ENCODE results near the gene SUMF1.

SUMF1 gene

DNA sequence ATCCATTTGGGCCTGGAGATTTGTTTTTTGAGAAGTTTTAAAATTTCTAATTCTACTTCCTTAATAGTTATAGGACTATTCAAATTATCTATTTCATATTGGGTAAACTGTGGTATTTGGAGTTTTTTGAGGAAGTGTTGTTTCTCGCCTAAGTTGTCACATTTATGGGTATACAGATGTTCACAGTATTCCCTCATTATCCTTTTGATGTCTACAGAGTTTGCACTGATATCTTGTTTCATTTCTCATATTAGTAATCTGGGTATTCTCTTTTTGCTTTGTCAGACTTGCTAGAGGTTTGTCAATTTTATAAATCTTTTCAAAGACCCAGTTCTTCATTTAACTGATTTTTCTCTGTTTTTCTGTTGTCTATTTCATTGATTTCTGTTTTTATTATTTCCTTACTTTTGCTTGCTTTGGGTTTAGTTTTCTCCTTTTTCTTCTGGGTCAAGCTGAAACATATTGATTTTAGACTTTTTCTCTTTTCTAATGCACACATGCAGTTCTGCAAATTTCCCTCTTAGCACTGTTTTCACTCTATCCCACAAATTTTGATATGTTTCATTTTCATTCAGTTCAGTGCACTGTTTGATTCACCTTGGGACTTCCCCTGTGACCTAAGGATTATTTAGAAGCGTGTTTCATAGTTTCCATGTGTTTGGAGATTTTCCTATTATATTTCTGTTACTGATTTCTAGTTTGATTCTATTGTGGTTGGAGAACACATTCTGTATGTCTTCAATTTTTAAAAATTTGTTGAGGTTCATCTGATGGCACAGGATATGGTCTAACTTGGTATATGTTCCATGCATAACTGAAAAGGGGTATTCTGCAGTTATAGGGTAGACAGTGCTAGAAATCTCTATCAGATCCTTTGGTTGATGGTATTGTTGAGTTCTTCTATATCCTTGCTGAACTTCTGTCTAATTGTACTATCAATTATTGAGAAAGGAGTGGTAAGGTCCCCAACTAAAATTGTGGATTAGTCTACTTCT lies 79.6 kb downstream of the SUMF1 start:
- no peak for DNase-seq (ENCODE audit: low spot score)

DNA sequence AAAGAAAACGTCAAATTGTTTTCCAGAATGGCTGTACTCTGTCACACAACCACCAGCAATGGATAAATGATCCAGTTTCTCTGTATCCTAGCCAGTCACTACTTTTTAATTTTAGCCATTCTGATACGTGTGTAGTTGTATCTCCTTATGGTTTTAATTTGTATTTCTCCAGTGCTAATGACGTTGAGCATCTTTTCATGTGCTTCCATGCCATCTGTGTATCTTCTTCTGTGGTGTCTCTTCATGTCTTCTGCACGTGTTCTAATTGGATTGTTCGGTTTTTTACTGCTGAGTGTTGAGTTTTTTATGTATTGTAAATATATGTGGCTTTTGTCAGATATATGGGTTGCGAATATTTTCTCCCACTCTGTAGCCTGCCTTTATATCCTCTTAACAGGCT lies 81.9 kb downstream of the SUMF1 start:
- DNase-seq (ENCODE audit: low spot score) = no peak

DNA sequence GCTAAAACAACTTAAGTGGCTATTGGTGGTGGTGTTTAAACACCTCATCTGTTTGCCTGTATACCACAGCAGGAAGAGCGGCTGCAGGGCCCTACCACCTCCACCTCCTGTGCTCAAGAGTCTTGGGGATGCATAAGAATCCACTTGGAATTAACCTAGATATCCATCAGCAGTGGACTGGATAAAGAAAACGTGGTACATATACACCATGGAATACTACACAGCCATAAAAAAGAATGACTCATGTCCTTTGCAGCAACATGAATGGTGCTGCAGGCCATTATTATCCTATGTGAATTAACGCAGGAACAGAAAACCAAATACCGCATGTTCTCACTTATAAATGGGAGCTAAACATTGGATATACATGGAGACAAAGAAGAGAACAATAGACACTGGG lies 87.1 kb downstream of the SUMF1 start:
- DNase-seq (ENCODE audit: low spot score) = no peak

DNA sequence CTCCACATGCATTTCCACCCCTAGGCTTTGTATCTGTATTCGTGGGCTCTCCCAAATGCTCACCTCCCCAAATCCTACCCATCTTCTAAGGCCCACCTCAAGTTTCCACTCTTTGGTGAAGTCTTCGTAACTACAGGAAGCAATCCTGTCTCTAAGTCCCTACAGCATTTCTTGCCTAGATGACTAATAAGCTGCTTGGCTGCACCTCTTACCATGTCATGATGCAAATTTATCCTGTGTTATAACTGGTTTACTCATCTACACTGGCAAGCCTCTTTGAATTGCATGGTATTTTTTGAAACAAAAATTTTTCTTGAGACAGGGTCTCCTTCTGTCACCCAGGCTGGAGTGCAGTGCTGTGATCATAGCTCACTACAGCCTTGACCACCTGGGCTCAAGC lies 90.6 kb downstream of the SUMF1 start:
- DNase-seq (ENCODE audit: low spot score) = no peak

DNA sequence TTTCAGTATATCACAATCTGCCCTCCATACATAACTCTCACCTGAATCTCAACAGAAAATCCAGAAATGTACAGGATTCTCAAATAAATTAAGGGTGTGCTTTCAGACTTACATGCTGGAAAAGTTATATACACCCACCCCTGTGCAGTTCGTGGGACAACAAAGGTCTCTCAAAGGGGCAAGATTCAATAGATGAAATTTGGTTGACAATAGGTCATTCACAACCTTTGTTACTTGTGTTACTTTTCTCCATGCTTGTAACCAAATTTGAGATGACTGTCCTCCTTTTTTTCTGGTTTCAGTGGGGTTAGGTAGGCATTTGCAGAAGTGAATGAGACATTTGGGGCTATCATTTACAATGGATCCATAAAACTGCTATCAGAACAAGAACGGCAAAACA lies 91.2 kb downstream of the SUMF1 start:
- no peak for DNase-seq (ENCODE audit: low spot score)

DNA sequence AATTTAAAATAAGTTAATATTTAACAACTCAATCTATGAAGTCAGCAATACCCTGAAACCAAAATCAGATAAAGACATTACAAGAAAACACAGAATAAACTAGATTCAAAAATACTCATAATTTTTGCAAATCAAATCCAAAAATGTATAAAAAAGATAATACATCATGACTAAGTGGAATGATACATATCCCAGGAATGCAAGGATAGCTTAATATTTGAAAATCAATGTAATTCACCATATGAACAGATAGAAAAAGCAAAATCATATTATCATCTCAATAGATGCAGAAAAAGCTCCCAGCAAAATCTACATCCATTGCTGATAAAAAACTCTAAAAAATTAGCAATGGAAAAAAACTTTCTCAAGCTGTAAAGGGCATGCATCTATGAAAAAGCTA lies 93.4 kb downstream of the SUMF1 start:
- DNase-seq (ENCODE audit: low spot score) = no peak

DNA sequence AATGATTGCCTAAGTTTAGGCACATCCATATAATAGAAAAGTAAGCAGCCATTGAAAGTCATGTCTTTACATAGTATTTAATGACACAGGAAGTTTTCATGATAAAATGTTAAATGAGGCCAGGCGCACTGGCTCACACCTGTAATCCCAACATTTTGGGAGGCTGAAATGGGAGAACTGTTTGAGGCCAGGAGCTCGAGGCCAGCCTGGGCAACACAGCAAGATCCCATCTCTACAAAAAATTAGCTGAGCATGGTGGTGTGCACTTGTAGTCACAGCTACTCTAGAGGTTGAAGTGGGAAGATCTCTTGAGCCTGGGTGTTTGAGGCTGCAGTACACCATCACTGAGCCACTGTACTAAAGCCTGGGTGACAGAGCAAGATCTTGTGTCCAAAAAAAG lies 104.5 kb downstream of the SUMF1 start:
- no peak for DNase-seq (ENCODE audit: low spot score)

DNA sequence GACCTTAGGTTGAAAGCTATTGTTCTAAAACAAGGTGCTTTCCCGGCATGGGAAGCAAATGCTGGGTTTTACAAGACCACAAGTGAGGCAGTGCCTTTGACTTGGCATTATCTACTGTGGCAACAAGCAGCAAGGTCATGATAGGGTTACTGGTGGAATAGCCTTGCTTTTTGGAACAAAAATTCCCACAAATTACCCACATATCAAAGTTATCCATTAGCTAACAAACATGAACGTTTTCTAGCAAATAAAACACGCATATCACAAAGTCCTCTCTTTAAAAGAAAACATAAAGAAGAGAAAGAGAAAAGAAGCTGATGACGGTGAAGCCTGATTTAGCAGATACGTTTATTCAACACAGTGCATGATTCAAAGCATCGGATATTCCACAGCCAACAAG lies 106.3 kb downstream of the SUMF1 start:
- DNase-seq (ENCODE audit: low spot score) = no peak

DNA sequence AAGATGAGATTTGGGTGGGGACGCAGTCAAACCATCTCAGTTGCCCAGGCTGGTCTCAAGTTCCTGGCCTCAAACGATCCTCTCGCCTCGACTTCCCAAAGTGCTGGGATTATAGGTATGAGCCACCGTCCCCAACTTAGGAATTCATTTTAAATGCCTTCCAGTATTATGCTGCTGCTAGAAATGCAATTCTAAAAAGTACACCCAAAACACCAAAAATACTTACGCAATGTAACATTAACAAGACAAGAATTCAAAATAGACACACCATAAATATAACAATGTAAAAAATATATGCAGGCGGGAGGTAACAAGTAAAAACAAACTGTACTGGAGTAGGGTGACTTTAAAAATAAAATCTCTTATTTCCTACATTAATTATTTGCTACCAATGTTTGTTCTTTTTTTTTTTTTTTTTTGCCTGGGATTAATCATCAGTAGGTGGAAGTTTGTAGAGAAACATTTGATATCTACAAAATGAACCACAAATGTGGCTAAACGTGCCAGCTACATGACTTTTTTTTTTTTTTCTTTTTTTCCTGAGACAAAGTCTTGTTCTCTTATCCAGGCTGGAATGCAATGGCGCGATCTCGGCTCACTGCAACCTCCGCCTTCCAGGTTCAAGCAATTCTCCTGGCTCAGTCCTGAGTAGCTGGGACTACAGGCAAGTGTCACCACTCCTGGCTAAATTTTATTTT lies 107.1 kb downstream of the SUMF1 start:
- DNase-seq (ENCODE audit: low spot score) = no peak

DNA sequence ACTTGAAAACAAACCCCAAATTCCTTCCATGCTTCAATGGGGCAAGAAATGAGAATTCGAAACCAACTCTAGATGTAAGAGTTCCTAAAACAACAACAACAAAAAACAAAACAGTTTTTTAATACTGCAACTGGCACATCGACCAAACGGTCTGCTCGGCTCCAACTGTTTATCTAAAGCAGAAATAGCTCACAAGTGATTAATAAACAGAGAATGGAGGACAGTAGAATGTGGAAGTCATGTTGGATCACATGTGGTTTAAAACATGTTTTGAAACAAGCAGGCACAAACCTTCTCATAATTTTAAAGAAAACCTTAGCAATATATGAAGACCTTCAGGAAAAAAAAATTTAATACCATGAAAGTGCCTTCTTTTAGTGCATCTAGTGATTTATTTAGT lies 108.8 kb downstream of the SUMF1 start:
- DNase-seq (ENCODE audit: low spot score) = no peak

DNA sequence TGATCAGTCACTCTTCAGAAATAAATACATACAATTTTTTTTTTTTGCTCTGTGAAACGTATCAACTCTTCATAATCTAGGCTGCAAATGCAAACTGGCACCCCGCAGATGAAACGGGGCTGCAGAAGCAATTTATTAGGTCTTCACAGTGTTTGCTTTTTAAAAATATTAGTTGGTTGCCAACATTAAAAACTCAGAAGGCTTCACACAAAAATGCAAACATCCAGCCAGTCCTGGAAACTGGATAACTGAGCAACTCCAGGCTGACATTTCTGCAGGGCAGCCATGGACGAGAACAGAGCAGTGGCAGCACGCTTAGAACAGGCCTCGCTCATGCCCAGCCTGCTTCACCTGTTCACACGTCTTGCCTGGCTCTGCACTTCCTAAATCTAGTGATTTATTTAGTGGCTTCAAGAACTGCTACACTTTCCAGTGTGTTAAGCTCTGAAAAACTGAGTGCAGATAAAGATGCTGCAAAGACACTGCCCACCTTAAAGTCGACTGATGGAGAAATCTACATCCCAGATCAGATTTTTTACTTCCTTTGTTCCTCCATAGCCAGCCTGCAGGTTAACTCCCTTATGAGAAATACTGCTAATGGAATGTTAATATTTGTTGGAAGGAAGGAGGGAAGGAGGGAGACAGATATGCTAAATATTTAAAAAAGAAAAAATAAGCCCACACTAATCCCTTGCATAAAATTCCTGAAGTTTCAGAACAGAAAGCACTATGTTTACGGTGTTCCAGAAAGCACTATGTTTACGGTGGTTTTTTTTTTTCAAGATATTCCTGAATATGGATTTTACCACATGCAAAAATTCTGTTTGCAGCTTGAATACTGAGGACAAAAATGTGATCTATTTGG lies 110.3 kb downstream of the SUMF1 start:
- no peak for DNase-seq (ENCODE audit: low spot score)

DNA sequence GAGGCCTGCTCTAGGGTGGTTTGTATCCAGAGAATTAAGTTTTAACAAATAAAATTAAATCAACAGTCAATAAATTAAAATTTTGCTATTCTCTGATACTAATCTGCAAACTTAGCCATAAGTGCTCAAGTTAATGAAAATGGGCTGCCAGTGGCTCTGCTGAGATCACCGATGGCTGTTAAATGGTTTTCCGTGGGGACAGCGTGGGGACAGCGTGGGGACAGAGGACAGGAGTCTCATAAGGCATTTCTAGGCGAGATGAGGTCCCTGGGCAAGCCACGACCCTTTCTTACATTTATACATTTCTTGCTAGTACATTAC lies 110.9 kb downstream of the SUMF1 start:
- no peak for DNase-seq (ENCODE audit: low spot score)

DNA sequence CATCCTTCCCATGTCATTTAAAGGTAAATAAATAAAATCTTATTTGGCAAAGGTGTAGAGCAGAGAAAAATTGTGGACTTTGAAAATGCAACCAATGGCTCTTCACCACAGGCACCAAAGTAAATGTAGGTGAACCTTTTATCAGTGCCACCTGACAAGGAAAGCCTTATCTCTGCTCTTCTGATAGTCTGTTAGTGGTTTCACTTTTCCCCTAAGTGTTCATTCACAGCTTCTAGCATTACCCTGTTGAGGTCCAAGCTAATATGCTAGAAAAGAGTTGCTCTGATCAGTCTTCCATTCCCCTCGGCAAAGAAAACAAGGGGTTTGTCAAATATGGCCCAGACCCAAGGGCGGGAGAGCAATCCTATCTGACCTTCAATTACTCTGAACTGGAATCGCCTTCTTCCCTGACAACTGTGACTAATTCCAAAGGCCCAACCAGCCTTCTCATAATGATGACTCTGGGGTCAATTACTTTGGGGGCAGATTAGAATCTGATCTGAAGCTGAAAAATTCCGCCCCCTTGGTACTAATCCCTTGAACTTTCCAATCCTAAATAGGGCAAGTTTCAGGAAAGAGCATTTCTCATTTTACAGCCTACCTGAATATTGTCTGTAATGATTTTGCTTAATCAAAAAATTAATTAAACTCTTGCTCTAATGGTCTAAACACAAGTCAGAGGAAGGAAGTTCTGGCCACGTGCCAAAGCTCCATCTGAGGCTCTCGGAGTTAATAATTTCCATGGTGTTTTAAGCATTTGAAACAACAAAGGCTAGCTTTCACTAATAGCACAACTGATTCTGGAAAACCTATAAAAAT lies 111.5 kb downstream of the SUMF1 start:
- peak; percentile 28 for DNase-seq (ENCODE audit: low spot score)

DNA sequence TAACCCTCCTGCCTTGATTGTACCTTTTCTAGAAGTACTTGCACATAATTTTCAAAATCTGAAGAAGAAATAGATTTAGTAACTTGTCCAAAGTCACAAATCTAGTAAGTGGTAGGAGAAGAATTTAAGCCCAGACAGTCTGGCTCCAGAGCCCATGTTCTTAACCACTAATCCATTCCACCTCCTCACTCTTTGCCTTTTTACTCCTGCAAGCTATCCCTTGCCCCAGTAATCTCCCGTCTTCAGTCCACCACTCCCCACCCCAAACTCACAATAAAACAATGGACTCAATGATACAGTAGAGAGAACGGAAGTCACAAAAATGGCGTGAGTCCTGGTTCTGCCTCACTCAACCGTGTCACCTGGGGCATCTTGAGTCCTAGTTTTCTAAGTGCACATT lies 115.2 kb downstream of the SUMF1 start:
- DNase-seq (ENCODE audit: low spot score) = no peak

DNA sequence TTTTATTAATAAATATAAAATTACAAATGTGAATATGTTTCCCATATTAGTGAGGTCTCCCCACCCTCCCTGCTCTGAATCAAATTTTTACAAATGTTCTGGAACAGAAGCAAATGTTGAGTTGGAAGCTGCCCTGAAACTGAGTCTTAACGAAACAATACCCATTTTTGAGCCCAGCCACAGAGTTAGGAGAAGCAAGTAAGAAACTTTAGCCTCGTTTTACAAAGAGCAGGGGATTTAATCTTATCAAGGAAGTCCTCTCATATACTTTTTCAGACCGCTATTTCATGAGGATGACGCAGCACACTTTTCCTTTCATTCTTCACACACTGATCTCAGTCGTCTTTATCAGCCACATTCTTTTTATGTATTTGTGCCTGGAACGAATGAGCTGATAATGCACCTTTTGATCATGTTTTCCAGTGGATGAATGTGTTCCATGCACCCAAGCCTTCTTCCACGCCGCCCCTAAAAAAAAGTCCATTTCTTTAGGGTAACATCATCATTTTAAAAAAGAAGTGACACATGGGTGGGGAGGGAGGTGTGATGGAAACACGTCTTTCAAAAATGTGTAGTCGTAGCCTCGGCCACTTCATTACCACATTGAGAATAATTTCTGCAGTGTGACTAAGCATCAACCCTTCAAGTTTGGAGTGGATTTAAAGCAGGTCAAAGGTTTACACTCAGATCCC lies 115.8 kb downstream of the SUMF1 start:
- DNase-seq (ENCODE audit: low spot score) = no peak

DNA sequence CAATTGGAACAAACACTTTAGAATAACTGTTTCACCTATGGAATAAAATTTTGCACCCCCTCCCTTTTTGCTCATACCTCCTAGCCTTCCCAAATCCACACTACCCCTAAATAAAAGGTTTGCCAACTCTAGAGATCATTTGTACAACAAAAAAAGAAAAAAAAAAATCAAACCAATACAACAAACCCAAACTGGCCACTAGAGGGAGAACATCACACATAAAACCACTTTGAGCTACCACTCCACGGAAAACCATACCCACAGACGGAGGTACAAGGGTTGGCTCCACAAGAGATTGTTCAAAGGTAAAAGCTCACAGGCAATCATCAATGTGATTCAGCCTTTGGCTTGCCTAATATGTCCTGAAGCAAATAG lies 116.3 kb downstream of the SUMF1 start:
- peak; percentile 67 for DNase-seq (ENCODE audit: low spot score)

DNA sequence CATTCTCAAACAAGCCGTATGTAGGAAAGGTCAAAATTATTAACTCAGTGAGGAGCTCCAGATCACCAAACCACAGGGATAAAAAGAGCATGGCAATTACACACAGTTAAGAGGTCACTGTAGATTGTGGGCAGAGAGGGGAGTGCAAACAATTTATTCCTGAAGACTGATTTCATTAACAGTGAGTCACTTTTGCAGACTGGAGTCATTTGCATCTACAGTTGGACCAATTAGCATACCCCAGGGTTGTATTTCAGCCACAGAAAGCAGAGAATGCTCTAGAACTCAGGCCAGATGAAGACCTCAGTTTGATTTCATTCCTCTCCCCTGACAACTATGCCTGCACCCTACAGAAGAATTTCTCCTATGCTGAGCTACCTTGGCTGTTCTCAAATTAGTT lies 123.8 kb downstream of the SUMF1 start:
- peak; percentile 48 for DNase-seq (ENCODE audit: low spot score)

DNA sequence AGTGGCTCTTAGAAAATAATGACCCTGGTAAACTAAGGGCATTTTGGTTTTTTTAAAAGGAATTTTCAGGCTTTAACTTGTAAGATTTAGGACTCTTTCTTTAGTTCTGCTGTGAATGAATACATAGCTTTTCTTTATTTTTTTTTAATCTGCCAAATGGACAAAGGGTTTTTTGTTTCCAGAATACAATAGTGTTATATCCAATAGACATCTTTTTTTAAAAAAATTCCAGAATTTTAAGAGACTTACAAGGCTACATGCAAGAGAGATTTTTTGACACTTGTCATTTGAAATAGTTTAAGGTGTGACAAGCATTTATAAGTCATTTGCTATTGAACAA lies 125.8 kb downstream of the SUMF1 start:
- DNase-seq (ENCODE audit: low spot score) = no peak

DNA sequence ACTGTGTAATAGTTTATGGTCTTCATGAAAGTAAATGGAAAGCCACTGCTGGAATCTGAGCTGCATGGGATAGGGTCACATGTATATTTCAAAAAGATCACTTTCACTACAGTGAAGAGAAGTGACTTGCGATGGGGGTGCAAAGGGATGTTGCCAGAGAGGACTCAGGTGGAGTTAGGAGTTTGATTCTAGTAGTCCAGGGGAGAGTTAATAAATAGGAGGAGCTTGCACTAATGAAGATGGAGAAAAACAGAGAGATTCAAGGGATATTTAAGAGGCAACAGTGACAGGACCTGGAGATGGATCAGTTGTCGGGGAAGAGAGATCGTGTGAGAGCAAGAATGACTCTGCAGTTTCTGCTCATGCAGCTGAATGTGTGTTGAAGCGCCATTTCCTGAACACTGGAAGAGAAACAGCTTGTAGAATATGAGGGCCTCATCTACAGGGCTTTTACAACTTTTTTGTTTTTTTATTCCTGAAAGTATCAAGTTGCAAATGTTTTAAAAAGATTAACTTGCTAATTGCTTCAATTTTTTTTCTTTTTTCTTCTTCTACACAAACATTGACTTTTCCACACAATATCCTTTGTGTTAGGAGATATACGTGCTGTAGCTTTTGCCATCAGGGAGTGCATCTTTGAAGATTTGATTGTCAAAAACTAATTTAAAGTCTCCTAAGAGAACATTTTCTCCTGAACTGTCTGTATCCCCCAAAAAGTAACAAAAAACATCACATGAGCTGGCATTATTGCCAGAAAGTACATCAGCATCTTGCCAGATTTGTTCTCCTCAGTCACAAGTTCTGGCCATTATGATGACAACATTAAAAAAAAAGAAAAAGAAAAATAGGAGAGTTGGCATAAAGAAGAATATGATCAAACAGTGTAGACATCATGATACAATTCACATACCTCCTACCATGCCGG lies 126.4 kb downstream of the SUMF1 start:
- DNase-seq (ENCODE audit: low spot score) = no peak

DNA sequence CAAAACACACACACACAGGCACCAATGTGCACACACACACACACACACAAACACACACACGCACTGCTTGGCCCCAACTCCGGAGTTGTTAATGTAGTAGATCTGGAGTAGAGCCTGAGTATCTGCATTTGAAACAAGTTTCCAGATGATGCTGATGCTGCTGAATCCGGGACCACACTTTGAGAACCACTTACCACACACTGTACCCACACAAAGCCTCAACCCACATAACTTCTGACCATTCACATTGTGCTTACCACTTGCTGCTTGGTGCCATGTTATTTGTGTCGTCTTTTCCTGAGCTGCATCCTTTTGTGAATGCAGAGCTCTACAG lies 127.0 kb downstream of the SUMF1 start:
- DNase-seq (ENCODE audit: low spot score) = no peak
